ENCODE measurements around the gene TRIM24. TPM values are rescaled to one million over a fixed set of nuclear protein-coding genes. Genes with fewer than 3 reads are reported as not detected.

The TRIM24 gene
- total and polyA plus RNA-seq, 2 of the 13 experiments (the other 11 are each of a cell fraction or from before 2014, with no cell fraction given), result 100 to 106 TPM

DNA sequence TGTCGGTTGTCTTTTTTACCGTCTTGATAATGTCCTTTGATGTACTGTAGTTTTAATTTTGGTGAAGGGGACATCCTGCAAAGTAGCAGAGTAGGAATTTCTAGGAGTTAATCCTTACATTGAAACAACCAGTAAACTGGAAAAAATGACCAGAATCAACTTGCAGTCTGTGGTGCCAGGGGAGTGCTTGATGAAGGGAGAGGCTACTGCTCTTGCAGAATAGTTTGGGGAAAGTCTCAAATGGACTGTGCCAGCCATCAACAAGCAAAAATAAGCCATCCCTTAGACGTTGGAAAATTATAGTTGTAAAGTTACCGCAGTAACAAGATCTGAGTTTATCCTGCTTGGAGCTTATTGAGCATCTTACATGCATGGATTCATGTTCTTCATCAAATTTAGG is 32.4 kb downstream of the TRIM24 start:
- CTCF ChIA-PET (ENCODE audit: low intra/inter-chr PET ratio, low total read pairs), result no interaction called here
- no TSS peak for BruUV-seq (replicated peaks)

DNA sequence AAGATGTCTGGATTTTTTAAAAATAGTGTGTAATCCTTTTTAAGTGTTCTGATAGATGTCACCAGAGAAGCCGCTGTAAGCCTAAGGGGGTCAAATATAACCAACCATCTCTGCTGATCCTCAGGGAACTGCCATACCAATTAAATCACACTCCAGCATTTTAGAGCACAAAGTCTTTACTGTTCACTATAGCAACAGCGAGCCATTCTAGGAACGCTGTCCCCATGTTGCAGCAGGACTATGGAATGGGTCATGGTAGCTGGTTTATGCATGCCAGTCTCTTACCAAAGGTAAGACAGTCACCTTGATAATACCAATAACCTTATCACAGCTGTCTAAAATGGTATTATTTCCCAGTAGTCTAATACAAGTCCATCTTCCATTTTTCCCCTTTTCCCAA is 33.5 kb downstream of the TRIM24 start:
- intact Hi-C loops (cut with micrococcal nuclease; ENCODE audit: unreplicated experiment) (no loop called here), in situ Hi-C loops (cut with HindIII; ENCODE audit: extremely low pct_ligation_motif_present, low pct_unique_long_range_greater_than_20kb) (no loop called here)
- Histone ChIP-seq H4K20me1 (ENCODE audit: insufficient read depth, low read length) (peaks cover 91% of the 10 kb centered on the region), H3K27me3 (ENCODE audit: control insufficient read depth in 1 of 2, insufficient read depth in 2 of 2, low read length in 2 of 2) (no peaks in the 10 kb centered on the region), H3K9ac (ENCODE audit: insufficient read depth, low read depth, low read length) (no peak overlapping the region), H2AFZ (ENCODE audit: low read length) (no peak overlapping the region), H3K27ac (ENCODE audit: extremely low read length, insufficient read depth, low read length) (no peak overlapping the region), H3K4me2 (ENCODE audit: low read depth, low read length) (no peak overlapping the region), H3K9me3 (ENCODE audit: low read length) (no peaks in the 10 kb centered on the region), H3K4me1 (ENCODE audit: insufficient read depth, low read length) (peaks cover 94% of the 10 kb centered on the region), H3K4me3 (replicated peaks in 1 of 3; ENCODE audit: insufficient read depth in 1 of 3, low read depth in 2 of 3, low read length in 3 of 3) (no peak overlapping the region), H3K79me2 (ENCODE audit: insufficient read depth, low read length) (peaks cover 99% of the 10 kb centered on the region), H3K36me3 (replicated peaks in 1 of 2; ENCODE audit: control insufficient read depth in 1 of 2, insufficient read depth in 2 of 2, low read length in 2 of 2) (peaks cover 8 to 52% of the 10 kb centered on the region in 2 experiments)
- CTCF ChIA-PET (ENCODE audit: low intra/inter-chr PET ratio, low total read pairs), result no interaction called here
- POLR2A ChIA-PET, result no interaction called here
- DNase-seq (ENCODE audit: low spot score), result no peak
- TF ChIP-seq SRY (CRISPR knock-in tag; IDR thresholded peaks at IDR 0.05), result no peak
- TF ChIP-seq POLR2A (IDR thresholded peaks at IDR 0.05; ENCODE audit: insufficient read depth in 1 of 2, low read depth in 2 of 2, low read length in 2 of 2), result peak in 1 of 2 experiments; percentile 13; a peak in 1 of 4 replicates
- peak; percentile 97 for TF ChIP-seq RBM22 (optimal IDR thresholded peaks at IDR 0.05; ENCODE audit: low read length)
- no peak for FAIRE-seq
- ATAC-seq, result no peak; the same call in 2 of the 3 replicates
- BruUV-seq (replicated peaks), result no TSS peak
- WGBS (ENCODE audit: low lambda C conversion rate), result 79% methylated on average over 3 of the region's 3 CpGs

More for the DNA sequence above, 32.4 kb downstream of the TRIM24 start:
- intact Hi-C loops (cut with micrococcal nuclease; ENCODE audit: unreplicated experiment), result no loop called here
- WGBS (ENCODE audit: low lambda C conversion rate), result 63% methylated on average over 4 of the region's 4 CpGs
- no peak overlapping the region for H3K9ac ChIP-seq (ENCODE audit: insufficient read depth, low read depth, low read length)
- peaks cover 96% of the 10 kb centered on the region for H3K4me1 ChIP-seq (ENCODE audit: insufficient read depth, low read length)
- H2AFZ ChIP-seq (ENCODE audit: low read length), result no peak overlapping the region
- H3K36me3 ChIP-seq (replicated peaks in 1 of 2; ENCODE audit: control insufficient read depth in 1 of 2, insufficient read depth in 2 of 2, low read length in 2 of 2), result peaks cover 8 to 48% of the 10 kb centered on the region in 2 experiments
- no peak overlapping the region for H3K4me2 ChIP-seq (ENCODE audit: low read depth, low read length)
- DNase-seq (ENCODE audit: low spot score) (no peak), FAIRE-seq (no peak), ATAC-seq (no peak; the same call in 2 of the 3 replicates)
- peaks cover 89% of the 10 kb centered on the region for H4K20me1 ChIP-seq (ENCODE audit: insufficient read depth, low read length)
- H3K79me2 ChIP-seq (ENCODE audit: insufficient read depth, low read length), result peaks cover 100% of the 10 kb centered on the region
- no peak for TF ChIP-seq RFX3 (CRISPR knock-in tag; IDR thresholded peaks at IDR 0.05)
- TF ChIP-seq ZSCAN29 (CRISPR knock-in tag; conservative IDR thresholded peaks at IDR 0.05), result no peak
- TF ChIP-seq RBM22 (optimal IDR thresholded peaks at IDR 0.05; ENCODE audit: low read length), result peak; percentile 91
- peak; percentile 37; the same call in 1 of the 2 replicates for TF ChIP-seq POLR2G (IDR thresholded peaks at IDR 0.05; ENCODE audit: low read depth, low read length)
- TF ChIP-seq EHMT2 (IDR thresholded peaks at IDR 0.05; ENCODE audit: borderline replicate concordance, low read depth, low read length), result no peak
- TF ChIP-seq, protein P1, sequence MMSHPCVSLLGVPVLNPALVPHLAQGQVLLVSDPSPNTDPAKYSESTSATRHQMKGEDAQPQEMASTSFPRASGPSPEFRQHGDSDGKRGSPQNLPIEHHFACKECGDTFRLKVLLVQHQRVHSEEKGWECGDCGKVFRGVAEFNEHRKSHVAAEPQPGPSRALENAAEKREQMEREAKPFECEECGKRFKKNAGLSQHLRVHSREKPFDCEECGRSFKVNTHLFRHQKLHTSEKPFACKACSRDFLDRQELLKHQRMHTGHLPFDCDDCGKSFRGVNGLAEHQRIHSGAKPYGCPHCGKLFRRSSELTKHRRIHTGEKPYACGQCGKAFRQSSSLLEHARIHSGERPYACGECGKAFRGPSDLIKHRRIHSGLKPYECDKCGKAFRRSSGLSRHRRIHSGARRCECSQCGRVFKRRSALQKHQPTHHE (CRISPR knock-in tag; IDR thresholded peaks at IDR 0.05; ENCODE audit: borderline replicate concordance), result no peak
- TF ChIP-seq HIVEP1 (CRISPR knock-in tag; IDR thresholded peaks at IDR 0.05), result no peak
- no peak for TF ChIP-seq STAG1 (CRISPR knock-in tag; IDR thresholded peaks at IDR 0.05)
- TF ChIP-seq AGO2 (optimal IDR thresholded peaks at IDR 0.05; ENCODE audit: low read depth, low read length), result peak; percentile 82
- POLR2A ChIA-PET, result no interaction called here
- no peak overlapping the region for H3K4me3 ChIP-seq (replicated peaks in 1 of 3; ENCODE audit: insufficient read depth in 1 of 3, low read depth in 2 of 3, low read length in 3 of 3)
- no peaks in the 10 kb centered on the region for H3K27me3 ChIP-seq (ENCODE audit: control insufficient read depth in 1 of 2, insufficient read depth in 2 of 2, low read length in 2 of 2)
- no peaks in the 10 kb centered on the region for H3K9me3 ChIP-seq (ENCODE audit: low read length)
- H3K27ac ChIP-seq (ENCODE audit: extremely low read length, insufficient read depth, low read length), result no peak overlapping the region
- in situ Hi-C loops (cut with HindIII; ENCODE audit: extremely low pct_ligation_motif_present, low pct_unique_long_range_greater_than_20kb), result no loop called here
